A549 treated with dexamethasone at 1 μM for 4 hours (cell line): ENCODE data around the gene TNFRSF21. TPM values are rescaled to one million over a fixed set of nuclear protein-coding genes. Genes with fewer than 3 reads are reported as not detected.

ENCODE experiments used
- total RNA-seq: library from RNA; stranded (reverse); fragments of 200-300 nt; extraction: Qiagen RNA extraction; gene quantifications from 5 replicates; pipeline ENCODE4 v1.2.3, GENCODE V29; 2022

The TNFRSF21 gene
- total RNA-seq, result 11.7 to 15.5 TPM (median 13.8 TPM) in 5 replicates

GRCh38 chr6:47309291-47310130 lies at the start of gene TNFRSF21:
TNFRSF21 (minus strand) TSS chr6:47309905; CDS start chr6:47309511, 394 bp downstream.

Other genes starting within 250 kb of the TNFRSF21 start
- gene CD2AP, start 167.9 kb upstream of the TNFRSF21 start, total RNA-seq, result 11.9 to 17.9 TPM (median 15.1 TPM) in 5 replicates